Fibroblast of lung (primary cell): ENCODE data around the gene AOC1. TPM values are rescaled to one million over a fixed set of nuclear protein-coding genes. Genes with fewer than 3 reads are reported as not detected.

ENCODE experiments used
- DNase-seq, 2 donors: peaks; one replicate each; pipeline versions ENCODE4 v3.0.0 to v3.0.0-alpha.2; 2010; ENCODE audit warnings: low read depth in 2 of 2
- H2AFZ ChIP-seq: 2 replicates; pipeline ENCODE4 v1.5.1; 2012; ENCODE audit warnings: low read length, control low read depth, inconsistent platforms
- H3K27ac ChIP-seq: 2 replicates; pipeline ENCODE4 v1.5.1; 2011; ENCODE audit warnings: low read length, control low read depth; ENCODE audit not compliant: insufficient read depth
- H3K27me3 ChIP-seq: 2 replicates; pipeline ENCODE4 v1.5.1; 2011; ENCODE audit warnings: mild to moderate bottlenecking, low read length; ENCODE audit not compliant: control insufficient read depth, insufficient read depth
- H3K36me3 ChIP-seq: 2 replicates; pipeline ENCODE4 v1.5.1; 2011; ENCODE audit warnings: low read length; ENCODE audit not compliant: control insufficient read depth, insufficient read depth
- H3K4me1 ChIP-seq: 2 replicates; pipeline ENCODE4 v1.5.1; 2011; ENCODE audit warnings: low read length; ENCODE audit not compliant: control insufficient read depth, insufficient read depth; ENCODE audit errors: extremely low read depth
- H3K4me2 ChIP-seq: 2 replicates; pipeline ENCODE4 v1.5.1; 2011; ENCODE audit warnings: low read length, control low read depth; ENCODE audit not compliant: insufficient read depth; ENCODE audit errors: extremely low read depth
- H3K4me3 ChIP-seq, 4 experiments: fragments of 200-600 bp in 1 of 4; sonication (generic) in 1 of 4; replicated peaks in 1 of 4; 2 replicates each; pipeline ENCODE4 v1.5.1; 2011 to 2016; ENCODE audit warnings: low read length in 4 of 4, low read depth in 3 of 4, mild to moderate bottlenecking in 3 of 4, control low read depth in 2 of 4, inconsistent platforms in 1 of 4, mixed read lengths in 1 of 4; ENCODE audit not compliant: insufficient read depth in 1 of 4; ENCODE audit errors: control extremely low read depth in 1 of 4
- H3K79me2 ChIP-seq: 2 replicates; pipeline ENCODE4 v1.5.1; 2012; ENCODE audit warnings: mild to moderate bottlenecking, low read length, inconsistent platforms; ENCODE audit not compliant: control insufficient read depth, insufficient read depth
- H3K9ac ChIP-seq: 2 replicates; pipeline ENCODE4 v1.5.1; 2011; ENCODE audit warnings: mild to moderate bottlenecking, low read length, control low read depth; ENCODE audit not compliant: insufficient read depth
- H3K9me3 ChIP-seq: 2 replicates; pipeline ENCODE4 v1.5.1; 2012; ENCODE audit warnings: low read depth, low read length; ENCODE audit not compliant: control insufficient read depth, insufficient read depth
- H4K20me1 ChIP-seq: 2 replicates; pipeline ENCODE4 v1.5.1; 2011; ENCODE audit warnings: low read length; ENCODE audit not compliant: control insufficient read depth, insufficient read depth; ENCODE audit errors: extremely low read depth
- EZH2 ChIP-seq: IDR thresholded peaks from 2 replicates; pipeline ENCODE4 v1.5.1; 2012; ENCODE audit warnings: low read length, control low read depth, mild to moderate bottlenecking; ENCODE audit errors: missing control alignments
- polyA plus RNA-seq, 2 donors: library from polyadenylated mRNA; depleted of rRNA in 1 of 2; stranded (reverse) in 1 of 2; unstranded in 1 of 2; fragments of >200 nt; gene quantifications; 2 replicates each; pipeline ENCODE4 v1.2.1, GENCODE V29; 2011 to 2012; ENCODE audit warnings: missing spikeins in 1 of 2
- total RNA-seq: library from RNA; depleted of rRNA; stranded (reverse); fragments of >200 nt; gene quantifications from 2 replicates; pipeline ENCODE4 v1.2.1, GENCODE V29; 2014
- TF ChIP-seq, protein P1 (sequence below), 2 donors: IDR thresholded peaks in 1 of 2; conservative IDR thresholded peaks in 1 of 2; 1 replicate in 1 of 2; 2 replicates in 1 of 2; pipeline ENCODE4 v1.5.1; 2011 to 2012; ENCODE audit warnings: low read length in 2 of 2, control low read depth in 1 of 2, inconsistent platforms in 1 of 2, low read depth in 1 of 2, mild to moderate bottlenecking in 1 of 2

AOC1 gene
- total and polyA plus RNA-seq, 2 donors (not counting 1 experiment from before 2014, with no cell fraction given) = not detected

DNA sequence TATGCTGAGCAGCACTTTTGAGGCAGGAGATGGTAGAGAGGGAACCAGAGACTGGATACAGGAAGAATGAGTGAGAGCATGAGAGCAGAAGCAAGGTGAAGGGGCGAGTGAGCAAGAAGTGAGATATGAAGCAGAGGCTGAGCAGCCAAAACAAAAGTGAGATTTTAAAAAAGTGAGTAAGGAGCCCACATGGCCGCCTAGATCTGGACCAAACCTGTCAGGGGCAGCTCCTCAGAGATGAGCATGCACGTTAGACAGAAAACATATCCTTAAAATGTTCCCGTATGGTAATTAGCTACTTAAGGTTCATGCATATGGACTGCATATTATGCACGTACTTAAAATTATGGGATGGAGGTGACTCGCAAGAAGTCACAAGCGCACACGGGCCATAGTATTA is 29.3 kb upstream of the AOC1 start:
- Histone ChIP-seq H3K9ac (no peak overlapping the region), H3K4me3 (no peak overlapping the region), H3K27me3 (no peaks in the 10 kb centered on the region), H3K4me1 (no peaks in the 10 kb centered on the region), H3K27ac (no peak overlapping the region), H3K4me2 (no peak overlapping the region), H4K20me1 (no peaks in the 10 kb centered on the region), H3K36me3 (no peaks in the 10 kb centered on the region), H3K79me2 (no peaks in the 10 kb centered on the region), H3K9me3 (no peaks in the 10 kb centered on the region), H2AFZ (no peak overlapping the region)
- no peak for TF ChIP-seq EZH2
- TF ChIP-seq, protein P1, sequence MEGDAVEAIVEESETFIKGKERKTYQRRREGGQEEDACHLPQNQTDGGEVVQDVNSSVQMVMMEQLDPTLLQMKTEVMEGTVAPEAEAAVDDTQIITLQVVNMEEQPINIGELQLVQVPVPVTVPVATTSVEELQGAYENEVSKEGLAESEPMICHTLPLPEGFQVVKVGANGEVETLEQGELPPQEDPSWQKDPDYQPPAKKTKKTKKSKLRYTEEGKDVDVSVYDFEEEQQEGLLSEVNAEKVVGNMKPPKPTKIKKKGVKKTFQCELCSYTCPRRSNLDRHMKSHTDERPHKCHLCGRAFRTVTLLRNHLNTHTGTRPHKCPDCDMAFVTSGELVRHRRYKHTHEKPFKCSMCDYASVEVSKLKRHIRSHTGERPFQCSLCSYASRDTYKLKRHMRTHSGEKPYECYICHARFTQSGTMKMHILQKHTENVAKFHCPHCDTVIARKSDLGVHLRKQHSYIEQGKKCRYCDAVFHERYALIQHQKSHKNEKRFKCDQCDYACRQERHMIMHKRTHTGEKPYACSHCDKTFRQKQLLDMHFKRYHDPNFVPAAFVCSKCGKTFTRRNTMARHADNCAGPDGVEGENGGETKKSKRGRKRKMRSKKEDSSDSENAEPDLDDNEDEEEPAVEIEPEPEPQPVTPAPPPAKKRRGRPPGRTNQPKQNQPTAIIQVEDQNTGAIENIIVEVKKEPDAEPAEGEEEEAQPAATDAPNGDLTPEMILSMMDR (conservative IDR thresholded peaks at IDR 0.05 in 1 of 2, IDR thresholded peaks at IDR 0.05 in 1 of 2; ENCODE audit: low read depth in 1 of 2, low read length in 2 of 2) = no peak
- no peak for DNase-seq

DNA sequence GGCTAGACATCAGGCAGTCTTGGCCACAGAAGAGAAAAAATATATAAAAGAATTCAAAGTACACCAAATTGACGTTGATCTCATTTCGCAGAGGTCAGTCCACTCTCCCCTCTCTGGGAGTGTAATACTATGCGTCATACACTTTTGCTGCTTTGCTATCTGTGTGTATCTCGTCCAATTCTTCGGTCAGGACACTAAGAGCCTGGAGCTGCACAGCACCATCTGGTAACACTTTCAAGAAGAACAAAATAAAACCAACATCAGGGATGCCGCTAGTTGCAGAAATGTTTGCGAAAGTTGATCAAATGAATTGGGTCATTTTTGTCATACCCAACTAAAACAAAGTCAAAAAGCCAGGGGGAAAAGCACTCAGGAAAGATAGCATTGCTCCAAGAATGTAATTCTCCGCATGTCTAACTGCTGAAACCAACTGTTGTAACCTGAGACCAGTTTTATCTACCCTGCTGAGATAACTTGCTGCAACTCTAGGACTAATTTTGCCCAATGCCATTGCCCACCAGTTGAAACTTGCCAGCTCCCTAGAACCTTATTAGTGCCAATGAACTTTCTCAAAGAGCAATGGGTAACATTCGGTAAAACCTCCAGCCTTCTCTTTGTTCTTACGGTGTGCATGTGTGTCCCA is 28.7 kb upstream of the AOC1 start:
- Histone ChIP-seq H3K36me3 (no peaks in the 10 kb centered on the region), H3K9ac (no peak overlapping the region), H4K20me1 (no peaks in the 10 kb centered on the region), H3K27ac (no peak overlapping the region), H3K79me2 (no peaks in the 10 kb centered on the region), H3K4me2 (no peak overlapping the region), H2AFZ (no peak overlapping the region), H3K4me3 (no peak overlapping the region), H3K4me1 (no peaks in the 10 kb centered on the region), H3K27me3 (no peaks in the 10 kb centered on the region), H3K9me3 (no peaks in the 10 kb centered on the region)
- DNase-seq = no peak
- TF ChIP-seq, protein P1 (conservative IDR thresholded peaks at IDR 0.05 in 1 of 2, IDR thresholded peaks at IDR 0.05 in 1 of 2; ENCODE audit: low read depth in 1 of 2, low read length in 2 of 2) = no peak
- no peak for TF ChIP-seq EZH2

DNA sequence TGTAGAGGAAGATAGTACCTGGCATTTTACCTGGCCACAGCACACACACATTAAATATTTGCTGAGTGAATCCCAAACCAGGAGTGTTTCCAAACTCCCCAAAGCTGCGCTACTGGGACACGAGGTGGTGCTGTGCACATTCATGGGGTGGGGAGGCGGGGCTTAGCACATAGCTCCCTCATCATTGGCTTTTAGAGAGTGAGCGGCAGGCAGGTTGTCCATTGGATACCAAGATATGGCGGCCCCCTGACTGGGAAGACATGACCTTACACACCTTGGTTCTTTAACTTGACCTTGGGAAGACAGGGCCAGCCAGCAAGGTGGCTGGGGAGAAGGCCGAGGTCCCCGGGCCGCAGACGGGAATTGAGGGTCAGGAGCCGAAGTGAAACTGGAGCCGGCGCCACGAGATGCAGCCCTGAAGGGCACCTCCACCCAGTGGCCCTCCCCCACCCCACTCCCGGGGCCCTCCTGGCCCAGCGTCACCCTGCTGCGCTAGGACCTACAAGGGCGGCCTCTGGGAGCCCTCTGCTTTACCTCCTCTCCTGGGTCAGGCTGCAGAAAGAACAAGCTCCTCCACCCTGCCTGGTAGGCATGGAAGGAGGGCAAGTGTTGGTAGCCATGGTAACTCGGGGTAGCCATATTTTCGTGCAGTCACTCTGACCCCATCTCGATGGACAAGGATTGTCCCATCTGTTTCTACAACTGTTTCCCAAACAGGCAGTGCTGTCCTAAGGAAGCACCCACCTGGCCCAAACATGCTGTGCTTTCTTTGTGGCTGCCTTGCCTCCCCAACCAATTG is 27.7 kb upstream of the AOC1 start:
- no peak overlapping the region for H3K9ac ChIP-seq
- no peaks in the 10 kb centered on the region for H3K9me3 ChIP-seq
- no peak for TF ChIP-seq EZH2
- TF ChIP-seq, protein P1 (conservative IDR thresholded peaks at IDR 0.05 in 1 of 2, IDR thresholded peaks at IDR 0.05 in 1 of 2; ENCODE audit: low read depth in 1 of 2, low read length in 2 of 2) = no peak

More for the DNA sequence above, 27.7 kb upstream of the AOC1 start:
- no peak overlapping the region for H3K27ac ChIP-seq
- H3K79me2 ChIP-seq = no peaks in the 10 kb centered on the region
- H3K4me3 ChIP-seq = no peak overlapping the region
- H3K36me3 ChIP-seq = no peaks in the 10 kb centered on the region
- H4K20me1 ChIP-seq = no peaks in the 10 kb centered on the region
- no peaks in the 10 kb centered on the region for H3K4me1 ChIP-seq
- no peaks in the 10 kb centered on the region for H3K27me3 ChIP-seq
- no peak overlapping the region for H3K4me2 ChIP-seq
- no peak overlapping the region for H2AFZ ChIP-seq
- no peak for DNase-seq
